ENCODE measurements around the gene GTF3C4.

The GTF3C4 gene

GRCh38 chr9:132648685-132649084 is 21.6 kb upstream of the GTF3C4 start:
- no peak for DNase-seq

GRCh38 chr9:132651259-132651658 is 19.0 kb upstream of the GTF3C4 start:
- DNase-seq: no peak

- DNase-seq: no peak
These were observed 14.0 kb upstream of the GTF3C4 start for GRCh38 chr9:132656299-132656698.

GRCh38 chr9:132662152-132662945 is 7.9 kb upstream of the GTF3C4 start:
- DNase-seq: no peak

- DNase-seq: no peak
These were observed 7.1 kb upstream of the GTF3C4 start for GRCh38 chr9:132663117-132663516.

GRCh38 chr9:132663851-132664250 is 6.4 kb upstream of the GTF3C4 start:
- no peak for DNase-seq

- DNase-seq: no peak
These were observed 956 bp upstream of the GTF3C4 start for GRCh38 chr9:132669319-132669697.

- DNase-seq: peak; percentile 61 to 76
These were observed 387 bp upstream of the GTF3C4 start, which contains the start of gene DDX31 for GRCh38 chr9:132669698-132670456. DDX31 (minus strand) TSS chr9:132669983; CDS start chr9:132669934, 49 bp downstream.

GRCh38 chr9:132671620-132672412 is 1.6 kb downstream of the GTF3C4 start:
- DNase-seq: no peak

- DNase-seq: no peak
These were observed 2.1 kb downstream of the GTF3C4 start for GRCh38 chr9:132672413-132672690.

GRCh38 chr9:132673355-132673754 is 3.1 kb downstream of the GTF3C4 start:
- no peak for DNase-seq

- no peak for DNase-seq
These were observed 4.2 kb downstream of the GTF3C4 start for GRCh38 chr9:132674485-132674884.

GRCh38 chr9:132677976-132678375 is 7.7 kb downstream of the GTF3C4 start:
- DNase-seq: no peak

- DNase-seq: no peak
These were observed 9.8 kb downstream of the GTF3C4 start for GRCh38 chr9:132679946-132680625.

GRCh38 chr9:132681561-132681960 is 11.3 kb downstream of the GTF3C4 start:
- DNase-seq: no peak

GRCh38 chr9:132683873-132684272 is 13.6 kb downstream of the GTF3C4 start:
- DNase-seq: no peak

- DNase-seq: no peak
These were observed 20.4 kb downstream of the GTF3C4 start for GRCh38 chr9:132690696-132691095.

- DNase-seq: peak in 1 of 2 donors; percentile 36
These were observed 23.9 kb downstream of the GTF3C4 start for GRCh38 chr9:132694144-132694543.

- DNase-seq: no peak
These were observed 27.0 kb downstream of the GTF3C4 start for GRCh38 chr9:132697230-132697629.

GRCh38 chr9:132698989-132699388 is 28.7 kb downstream of the GTF3C4 start:
- DNase-seq: no peak

GRCh38 chr9:132699956-132700355 is 29.7 kb downstream of the GTF3C4 start:
- no peak for DNase-seq

GRCh38 chr9:132702254-132702653 is 32.0 kb downstream of the GTF3C4 start:
- no peak for DNase-seq

GRCh38 chr9:132703336-132703735 is 33.1 kb downstream of the GTF3C4 start:
- no peak for DNase-seq

Measured in bone marrow (tissue), 2 donors.